Smooth muscle cell (in vitro differentiated cells): ENCODE measurements around the gene UAP1L1. TPM values are rescaled to one million over a fixed set of nuclear protein-coding genes. Genes with fewer than 3 reads are reported as not detected.

Experiments
- DNase-seq: peaks from one replicate; lab custom pipeline; 2025; ENCODE audit not compliant: unreplicated experiment; lab: John Stamatoyannopoulos, UW
- H2AFZ ChIP-seq: fragments of 200-600 bp; sonication (generic); 2 replicates; pipeline ENCODE4 v1.6.0; 2016; ENCODE audit warnings: antibody characterized with exemption, low read depth, mild to moderate bottlenecking
- H3F3A ChIP-seq: fragments of 200-600 bp; sonication (generic); 2 replicates; pipeline ENCODE4 v1.6.0; 2017; ENCODE audit warnings: antibody characterized with exemption, low read depth
- H3K27ac ChIP-seq: fragments of 200-600 bp; sonication (generic); 2 replicates; pipeline ENCODE4 v1.5.1; 2016; ENCODE audit warnings: low read depth, mild to moderate bottlenecking
- H3K27me3 ChIP-seq: fragments of 200-600 bp; sonication (generic); 2 replicates; pipeline ENCODE4 v1.6.1; 2016; ENCODE audit warnings: low read depth, mild to moderate bottlenecking
- H3K36me3 ChIP-seq: fragments of 200-600 bp; sonication (generic); 2 replicates; pipeline ENCODE4 v1.5.1; 2016; ENCODE audit warnings: low read depth
- H3K4me1 ChIP-seq: fragments of 200-600 bp; sonication (generic); 2 replicates; pipeline ENCODE4 v1.5.1; 2016; ENCODE audit warnings: low read depth
- H3K4me2 ChIP-seq: fragments of 200-600 bp; sonication (generic); 2 replicates; pipeline ENCODE4 v1.6.0; 2016; ENCODE audit warnings: mild to moderate bottlenecking
- H3K4me3 ChIP-seq: fragments of 200-600 bp; sonication (generic); 2 replicates; pipeline ENCODE4 v1.5.1; 2016; ENCODE audit warnings: mild to moderate bottlenecking
- H3K79me2 ChIP-seq: fragments of 200-600 bp; sonication (generic); 2 replicates; pipeline ENCODE4 v1.6.0; 2016; ENCODE audit warnings: low read depth, mild to moderate bottlenecking
- H3K9ac ChIP-seq: fragments of 200-600 bp; sonication (generic); 2 replicates; pipeline ENCODE4 v1.6.0; 2016; ENCODE audit warnings: low read depth
- H3K9me3 ChIP-seq: fragments of 200-600 bp; sonication (generic); replicated peaks from 2 replicates; pipeline ENCODE4 v1.5.1; 2016; ENCODE audit warnings: low read depth
- H4K20me1 ChIP-seq: fragments of 200-600 bp; sonication (generic); 2 replicates; pipeline ENCODE4 v1.6.0; 2016; ENCODE audit warnings: low read depth
- CTCF ChIP-seq: fragments of 200-600 bp; sonication (generic); IDR thresholded peaks from 2 replicates; pipeline ENCODE4 v1.5.1; 2017; ENCODE audit warnings: borderline replicate concordance, mild to moderate bottlenecking, antibody characterized with exemption; ENCODE audit not compliant: insufficient read depth, poor library complexity, severe bottlenecking
- WGBS: methylation state at CpG from one replicate; pipeline ENCODE4 v1.1.7; 2016; ENCODE audit warnings: low lambda C conversion rate; 5-methylcytosine and 5-hydroxymethylcytosine counted together
- polyA plus RNA-seq: library from polyadenylated mRNA; unstranded; fragments of >200 nt; fragmentation: Nextera tagmentation; extraction: Ambion mirVana; gene quantifications from 2 replicates; pipeline ENCODE4 v1.2.1, GENCODE V29; 2016
- total RNA-seq: library from RNA; depleted of rRNA; stranded (reverse); fragments of >200 nt; gene quantifications from 2 replicates; pipeline ENCODE4 v1.2.3, GENCODE V29; 2014

UAP1L1 gene
- total and polyA plus RNA-seq, 2 experiments from 2014 or later, result 5.8 to 23.8 TPM

- Histone ChIP-seq H3K9me3 (no peaks in the 10 kb centered on the region), H3K36me3 (no peaks in the 10 kb centered on the region), H3K79me2 (no peaks in the 10 kb centered on the region), H4K20me1 (no peaks in the 10 kb centered on the region), H3K4me2 (no peak overlapping the region), H3K4me1 (no peaks in the 10 kb centered on the region), H3K27ac (no peak overlapping the region), H3K4me3 (no peak overlapping the region), H3K9ac (no peak overlapping the region), H3F3A (no peaks in the 10 kb centered on the region), H2AFZ (no peak overlapping the region), H3K27me3 (no peaks in the 10 kb centered on the region)
- 83% methylated on average over 9 of the region's 9 CpGs for WGBS
- no peak for DNase-seq
- no peak for TF ChIP-seq CTCF
These were observed 38.4 kb upstream of the UAP1L1 start for GRCh38 chr9:137038916-137039315.

- Histone ChIP-seq H3K4me2 (no peak overlapping the region), H3F3A (no peaks in the 10 kb centered on the region), H3K4me1 (no peaks in the 10 kb centered on the region), H3K27ac (no peak overlapping the region), H3K27me3 (peaks cover 8% of the 10 kb centered on the region), H3K4me3 (no peak overlapping the region), H3K79me2 (no peaks in the 10 kb centered on the region), H3K9ac (no peak overlapping the region), H4K20me1 (peaks cover 7% of the 10 kb centered on the region), H2AFZ (no peak overlapping the region), H3K9me3 (no peaks in the 10 kb centered on the region), H3K36me3 (no peaks in the 10 kb centered on the region)
- no peak for TF ChIP-seq CTCF
- WGBS, result 94% methylated on average over 22 of the region's 32 CpGs
- no peak for DNase-seq
These were observed 37.5 kb upstream of the UAP1L1 start for GRCh38 chr9:137039611-137040366.

- Histone ChIP-seq H3K9me3 (no peaks in the 10 kb centered on the region), H3K9ac (no peak overlapping the region), H3K79me2 (no peaks in the 10 kb centered on the region), H4K20me1 (peaks cover 12% of the 10 kb centered on the region), H3F3A (no peaks in the 10 kb centered on the region), H3K36me3 (no peaks in the 10 kb centered on the region), H3K27ac (no peak overlapping the region), H3K4me2 (no peak overlapping the region), H3K27me3 (peaks cover 15% of the 10 kb centered on the region), H2AFZ (no peak overlapping the region), H3K4me1 (peaks cover 5% of the 10 kb centered on the region), H3K4me3 (no peak overlapping the region)
- no peak for TF ChIP-seq CTCF
- 93% methylated on average over 22 of the region's 23 CpGs for WGBS
- no peak for DNase-seq
These were observed 36.7 kb upstream of the UAP1L1 start for GRCh38 chr9:137040568-137040967.

- H3F3A ChIP-seq, result no peaks in the 10 kb centered on the region
- H3K9me3 ChIP-seq, result no peaks in the 10 kb centered on the region
- H2AFZ ChIP-seq, result no peak overlapping the region
- H4K20me1 ChIP-seq, result peaks cover 12% of the 10 kb centered on the region
- no peak for TF ChIP-seq CTCF
- 75% methylated on average over 11 of the region's 16 CpGs for WGBS
- H3K9ac ChIP-seq, result no peak overlapping the region
- no peaks in the 10 kb centered on the region for H3K79me2 ChIP-seq
- no peak overlapping the region for H3K4me3 ChIP-seq
- no peak overlapping the region for H3K27ac ChIP-seq
- DNase-seq, result no peak
- H3K27me3 ChIP-seq, result peaks cover 18% of the 10 kb centered on the region
- H3K36me3 ChIP-seq, result no peaks in the 10 kb centered on the region
- no peak overlapping the region for H3K4me2 ChIP-seq
- peaks cover 8% of the 10 kb centered on the region for H3K4me1 ChIP-seq
These were observed 36.2 kb upstream of the UAP1L1 start for GRCh38 chr9:137041124-137041523.
